Nephron (organoid): ENCODE data around the gene DCAF6.

ENCODE experiments used
- H3K27ac Mint-ChIP-seq, 3 experiments: 2 replicates each; pipeline ENCODE4 v1.8.0; 2020; ENCODE audit warnings: mixed read lengths in 3 of 3, mild to moderate bottlenecking in 2 of 3, moderate library complexity in 1 of 3
- H3K27me3 Mint-ChIP-seq: 2 replicates; pipeline ENCODE4 v1.8.0; 2021; ENCODE audit warnings: low read depth, mild to moderate bottlenecking, moderate library complexity, mixed read lengths
- H3K36me3 Mint-ChIP-seq: 2 replicates; pipeline ENCODE4 v1.8.0; 2020; ENCODE audit warnings: low read depth, mixed read lengths
- H3K4me1 Mint-ChIP-seq: 2 replicates; pipeline ENCODE4 v1.8.0; 2020; ENCODE audit warnings: mixed read lengths
- H3K4me3 Mint-ChIP-seq, 3 experiments: 2 replicates each; pipeline ENCODE4 v1.8.0; 2020; ENCODE audit warnings: mild to moderate bottlenecking in 3 of 3, mixed read lengths in 3 of 3, moderate library complexity in 2 of 3
- H3K9me3 Mint-ChIP-seq: 2 replicates; pipeline ENCODE4 v1.8.0; 2020; ENCODE audit warnings: mixed read lengths
- TF ChIP-seq, protein P1 (sequence below), 3 experiments: fragments of 200-600 bp; sonication (generic); IDR thresholded peaks; one replicate each; pipeline ENCODE4 v1.5.0; 2021; ENCODE audit warnings: antibody characterized with exemption in 3 of 3; ENCODE audit not compliant: unreplicated experiment in 3 of 3

DCAF6 gene

DNA sequence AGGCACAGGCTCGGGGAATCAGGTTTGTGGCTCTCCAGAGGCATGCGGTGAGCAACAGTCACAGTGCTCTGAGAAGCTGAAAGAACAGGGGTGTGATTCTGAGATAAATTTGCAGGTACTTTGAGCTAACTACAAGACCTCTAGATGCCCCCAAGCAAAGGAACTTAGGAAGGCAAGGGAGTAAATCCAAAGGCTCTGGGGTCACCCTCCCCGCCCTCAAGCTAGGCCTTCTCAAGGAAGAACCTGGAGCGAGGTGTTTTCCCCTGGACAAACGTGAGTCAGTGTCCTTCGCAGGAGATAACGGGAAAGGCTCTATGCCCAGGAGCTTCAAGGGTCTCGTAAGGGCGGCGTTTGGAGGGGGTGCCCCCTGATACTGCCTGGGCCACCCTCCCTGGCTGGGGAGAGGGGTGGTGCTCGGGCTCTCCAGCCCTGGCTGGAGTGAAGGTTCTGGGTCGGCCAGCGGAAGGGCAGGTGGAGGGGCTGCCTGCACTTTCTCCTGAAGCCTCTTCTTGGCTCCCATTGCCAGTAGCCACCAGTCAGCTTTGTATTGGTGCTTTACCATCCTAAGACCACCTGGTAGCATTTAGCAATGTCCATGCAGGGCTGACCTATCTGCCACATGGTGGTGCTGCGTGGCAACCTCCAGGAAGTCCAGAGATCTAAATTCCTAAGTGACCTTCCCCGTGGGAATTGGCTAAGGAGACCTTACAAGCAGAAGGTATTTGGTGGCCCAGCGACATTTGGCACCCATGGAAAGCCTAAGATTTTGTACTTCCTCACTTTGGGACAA lies 156.3 kb downstream of the DCAF6 start:
- no peaks in the 10 kb centered on the region for H3K27me3 Mint-ChIP-seq
- peaks cover 4% of the 10 kb centered on the region for H3K4me1 Mint-ChIP-seq
- no peaks in the 10 kb centered on the region for H3K9me3 Mint-ChIP-seq
- TF ChIP-seq, protein P1, sequence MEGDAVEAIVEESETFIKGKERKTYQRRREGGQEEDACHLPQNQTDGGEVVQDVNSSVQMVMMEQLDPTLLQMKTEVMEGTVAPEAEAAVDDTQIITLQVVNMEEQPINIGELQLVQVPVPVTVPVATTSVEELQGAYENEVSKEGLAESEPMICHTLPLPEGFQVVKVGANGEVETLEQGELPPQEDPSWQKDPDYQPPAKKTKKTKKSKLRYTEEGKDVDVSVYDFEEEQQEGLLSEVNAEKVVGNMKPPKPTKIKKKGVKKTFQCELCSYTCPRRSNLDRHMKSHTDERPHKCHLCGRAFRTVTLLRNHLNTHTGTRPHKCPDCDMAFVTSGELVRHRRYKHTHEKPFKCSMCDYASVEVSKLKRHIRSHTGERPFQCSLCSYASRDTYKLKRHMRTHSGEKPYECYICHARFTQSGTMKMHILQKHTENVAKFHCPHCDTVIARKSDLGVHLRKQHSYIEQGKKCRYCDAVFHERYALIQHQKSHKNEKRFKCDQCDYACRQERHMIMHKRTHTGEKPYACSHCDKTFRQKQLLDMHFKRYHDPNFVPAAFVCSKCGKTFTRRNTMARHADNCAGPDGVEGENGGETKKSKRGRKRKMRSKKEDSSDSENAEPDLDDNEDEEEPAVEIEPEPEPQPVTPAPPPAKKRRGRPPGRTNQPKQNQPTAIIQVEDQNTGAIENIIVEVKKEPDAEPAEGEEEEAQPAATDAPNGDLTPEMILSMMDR (IDR thresholded peaks at IDR 0.05; ENCODE audit: unreplicated experiment in 3 of 3) = peak in 2 of 3 experiments; percentile 12 to 14
- H3K4me3 Mint-ChIP-seq = no peak overlapping the region
- peaks cover 60% of the 10 kb centered on the region for H3K36me3 Mint-ChIP-seq
- H3K27ac Mint-ChIP-seq = peak overlapping the region in 1 of 3 experiments; percentile 57

DNA sequence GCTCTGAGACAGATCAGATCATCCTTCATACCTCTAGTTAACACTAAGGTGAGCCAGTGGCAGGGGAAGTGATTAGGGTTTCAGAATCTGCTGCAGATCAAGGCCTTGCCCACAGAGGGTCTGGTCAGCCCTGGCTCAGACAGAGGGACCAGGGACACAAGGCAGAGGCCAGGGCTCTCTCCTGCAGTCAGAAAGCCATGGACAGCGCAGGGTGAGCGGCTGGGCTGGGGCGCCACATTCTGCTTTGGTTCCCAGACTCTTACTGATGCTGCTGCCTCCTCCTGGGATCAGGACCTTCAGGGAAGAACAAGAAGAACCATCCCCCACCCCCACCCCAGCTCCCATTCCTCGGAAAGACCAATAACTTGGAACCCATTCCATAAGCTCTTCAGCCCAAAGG lies 157.1 kb downstream of the DCAF6 start:
- Mint-ChIP-seq H3K27ac (no peak overlapping the region), H3K4me3 (no peak overlapping the region), H3K9me3 (no peaks in the 10 kb centered on the region), H3K27me3 (no peaks in the 10 kb centered on the region), H3K4me1 (peaks cover 4% of the 10 kb centered on the region), H3K36me3 (peaks cover 58% of the 10 kb centered on the region)
- TF ChIP-seq, protein P1 (IDR thresholded peaks at IDR 0.05; ENCODE audit: unreplicated experiment in 3 of 3) = no peak

DNA sequence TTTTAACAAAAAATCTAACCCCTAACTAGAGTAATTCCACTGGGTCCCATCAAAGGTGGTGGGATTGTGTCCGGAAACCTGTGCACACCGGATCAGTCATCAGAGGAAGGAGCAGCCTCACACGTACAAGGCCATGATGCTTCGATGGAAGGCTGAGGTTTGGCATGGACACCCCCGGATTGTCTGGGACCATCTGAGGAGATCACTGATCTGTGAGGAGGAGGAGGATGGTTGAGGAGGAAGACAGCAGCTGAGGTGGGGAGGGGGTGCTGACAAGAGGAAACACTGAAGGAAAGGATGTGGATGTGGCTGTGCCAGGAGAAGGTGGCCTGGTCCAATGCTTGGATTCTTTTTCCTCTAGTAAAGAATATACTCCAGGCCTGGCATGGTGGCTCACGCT lies 159.0 kb downstream of the DCAF6 start:
- no peak overlapping the region for H3K4me3 Mint-ChIP-seq
- H3K36me3 Mint-ChIP-seq = peaks cover 54% of the 10 kb centered on the region
- TF ChIP-seq, protein P1 (IDR thresholded peaks at IDR 0.05; ENCODE audit: unreplicated experiment in 3 of 3) = no peak
- H3K4me1 Mint-ChIP-seq = peaks cover 4% of the 10 kb centered on the region
- H3K27ac Mint-ChIP-seq = no peak overlapping the region
- no peaks in the 10 kb centered on the region for H3K27me3 Mint-ChIP-seq
- H3K9me3 Mint-ChIP-seq = no peaks in the 10 kb centered on the region

DNA sequence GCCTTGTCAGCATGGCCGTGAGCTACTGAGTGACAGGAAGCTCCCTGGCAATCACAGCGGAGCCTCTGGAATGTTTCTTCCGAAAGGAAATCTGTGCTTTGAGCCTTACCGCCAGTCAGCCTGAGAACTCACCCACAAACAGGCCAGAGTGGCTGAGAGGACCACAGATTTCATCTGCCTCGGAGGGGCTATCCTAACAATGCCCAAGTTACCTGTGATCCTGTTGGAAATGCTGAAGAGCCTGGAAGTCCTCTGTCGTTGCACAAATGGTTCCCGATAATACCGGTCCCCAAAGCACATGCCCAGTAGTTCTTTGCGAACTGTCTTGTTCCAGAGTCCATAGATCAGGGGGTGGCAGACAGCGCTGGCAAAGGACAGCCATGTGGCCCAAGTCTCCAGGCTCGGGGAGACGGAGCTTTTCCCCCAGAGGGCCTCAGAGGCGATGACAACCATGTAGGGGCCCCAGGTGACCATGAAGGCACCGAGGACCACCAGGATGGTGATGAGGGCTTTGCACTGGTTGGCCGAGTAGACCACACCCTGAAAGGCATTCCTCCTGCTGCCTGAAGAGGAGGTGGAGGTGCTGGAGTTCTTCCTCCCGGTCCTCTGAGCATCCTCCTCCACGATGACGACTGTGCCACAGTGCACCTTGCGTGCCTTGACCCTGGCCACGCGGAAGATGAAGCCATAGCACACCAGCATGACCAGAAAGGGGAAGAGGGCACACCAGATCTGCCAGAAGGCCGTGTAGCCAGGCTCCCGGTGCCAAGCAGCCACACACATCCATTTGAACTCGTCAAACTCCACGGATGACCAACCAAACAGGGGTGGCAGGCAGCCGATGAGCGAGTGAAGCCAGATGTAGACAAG lies 160.0 kb downstream of the DCAF6 start:
- no peak overlapping the region for H3K27ac Mint-ChIP-seq

DNA sequence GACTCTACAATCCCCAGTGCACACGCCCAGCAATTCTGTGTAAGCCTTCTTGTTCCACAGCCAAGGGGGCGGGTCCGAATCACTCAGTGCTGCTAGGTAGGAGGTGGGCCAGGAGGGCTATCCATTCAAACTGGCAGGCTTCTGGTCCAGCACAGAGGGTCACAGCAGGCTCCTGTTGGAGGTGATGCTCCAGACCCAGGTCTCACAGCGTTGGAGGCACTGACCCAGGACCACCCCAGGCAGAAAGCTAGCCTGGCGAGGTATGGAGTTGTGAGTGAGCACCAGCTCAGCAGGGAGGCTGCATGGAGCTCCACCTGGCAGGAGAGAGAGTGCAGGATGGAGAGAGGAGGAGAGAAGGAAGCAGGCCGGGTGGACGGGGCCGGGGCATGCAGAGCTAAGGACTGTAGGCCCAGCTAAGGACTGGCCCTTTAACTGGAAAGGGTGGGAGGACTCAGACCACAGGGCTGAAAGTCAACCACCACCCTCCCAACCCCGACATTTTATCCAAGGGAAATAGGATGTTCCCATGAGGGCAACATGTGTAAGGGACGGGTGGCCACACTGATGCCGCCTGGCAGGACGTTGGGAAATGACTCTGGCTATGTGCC lies 161.5 kb downstream of the DCAF6 start:
- H3K4me1 Mint-ChIP-seq = peaks cover 4% of the 10 kb centered on the region
- H3K27ac Mint-ChIP-seq = no peak overlapping the region
- H3K27me3 Mint-ChIP-seq = no peaks in the 10 kb centered on the region
- H3K9me3 Mint-ChIP-seq = no peaks in the 10 kb centered on the region
- H3K36me3 Mint-ChIP-seq = peaks cover 58% of the 10 kb centered on the region
- H3K4me3 Mint-ChIP-seq = no peak overlapping the region
- TF ChIP-seq, protein P1 (IDR thresholded peaks at IDR 0.05; ENCODE audit: unreplicated experiment in 3 of 3) = no peak

More for the DNA sequence above, 160.0 kb downstream of the DCAF6 start:
- TF ChIP-seq, protein P1 (IDR thresholded peaks at IDR 0.05; ENCODE audit: unreplicated experiment in 3 of 3) = no peak
- Mint-ChIP-seq H3K9me3 (no peaks in the 10 kb centered on the region), H3K36me3 (peaks cover 54% of the 10 kb centered on the region), H3K27me3 (no peaks in the 10 kb centered on the region), H3K4me1 (peaks cover 4% of the 10 kb centered on the region), H3K4me3 (no peak overlapping the region)
